Activated naive CD4-positive, alpha-beta T cell treated with anti-CD3 and anti-CD28 coated beads, Interleukin-2, amount 10 ng/mL, durations not matched to agents 5 hours and 36 hours (primary cell): ENCODE data around the gene DSC2. TPM values are rescaled to one million over a fixed set of nuclear protein-coding genes. Genes with fewer than 3 reads are reported as not detected.

Experiments
- total RNA-seq, 2 experiments: library from RNA; stranded (reverse); gene quantifications; one replicate each; pipeline ENCODE4 v1.2.3, GENCODE V29; 2021

Gene DSC2
- not detected for total RNA-seq

DNA sequence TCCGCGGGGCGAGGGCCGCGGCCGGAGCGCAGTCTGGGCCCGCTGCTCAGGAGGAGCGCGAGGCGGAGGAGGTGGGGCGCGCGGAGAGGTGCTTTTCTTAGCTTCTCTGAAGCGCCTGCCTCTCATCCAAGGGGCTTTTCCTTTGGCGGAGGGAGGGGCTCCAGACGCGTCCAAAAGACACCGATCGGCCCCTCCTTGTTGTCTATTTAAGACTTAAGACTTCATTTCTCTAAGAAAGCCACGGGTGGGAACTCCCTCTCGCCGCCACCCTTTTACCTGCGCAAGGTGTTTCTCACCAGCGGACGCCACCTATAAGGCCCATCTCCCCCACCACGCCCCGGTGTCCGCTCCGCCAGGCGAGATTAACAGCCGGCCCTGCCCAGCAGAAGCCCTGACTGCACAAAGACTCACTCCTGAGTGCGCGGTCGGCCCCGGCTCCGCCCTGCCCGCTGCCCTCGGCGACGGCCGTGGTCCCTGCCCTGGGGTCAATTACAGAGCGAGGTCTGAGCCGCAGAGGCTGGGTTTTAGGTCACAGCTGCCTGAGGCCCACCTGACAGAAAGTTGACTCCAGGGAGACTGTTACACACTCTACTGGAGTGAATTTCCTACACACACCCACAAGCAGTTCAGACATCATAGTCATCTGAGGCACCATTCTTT, at the start of gene DSC2:
Gene DSC2, minus strand, starts transcription at position 397 of the 660 bp plus-strand sequence. CDS start 450 bp downstream, outside the sequence.

DNA sequence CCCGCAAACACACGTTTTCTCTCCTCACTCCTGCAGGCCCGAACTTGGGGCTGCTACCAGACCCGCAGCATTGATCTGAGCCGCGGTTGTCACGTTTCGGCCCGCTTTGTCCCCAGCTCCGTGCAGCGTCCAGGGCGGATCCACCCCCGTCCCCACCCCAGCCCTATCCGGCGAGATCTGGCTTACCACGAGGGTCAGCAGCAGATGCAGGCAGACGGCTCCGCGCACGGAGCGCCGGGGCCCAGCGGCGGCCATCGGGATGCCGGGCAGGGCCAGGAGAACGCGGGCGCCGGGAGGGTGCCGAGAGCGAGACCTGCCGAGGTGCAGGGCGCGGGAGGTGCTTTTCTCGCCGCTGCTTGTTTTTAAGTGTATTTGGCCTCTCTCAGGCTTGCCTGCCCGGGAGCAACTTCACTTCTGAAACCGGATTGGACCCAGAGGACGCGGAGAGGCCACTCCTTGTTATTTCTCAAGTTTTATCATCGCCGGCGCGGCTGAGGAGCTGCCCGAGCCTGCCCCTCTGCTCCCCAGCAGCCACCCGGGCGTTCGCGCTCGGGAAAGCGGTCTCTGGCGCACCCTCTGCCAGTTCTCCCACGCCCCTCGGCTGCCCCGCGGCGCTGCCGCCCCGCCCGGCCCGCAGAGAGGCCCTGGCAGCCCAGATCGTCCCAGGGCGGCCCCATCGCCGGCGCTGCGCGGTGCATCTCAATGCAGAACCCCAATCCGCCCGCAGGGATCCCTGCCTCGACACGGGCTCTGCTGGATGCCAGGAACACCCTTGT, 59.6 kb downstream of the DSC2 start, which contains the start of gene DSC3:
Gene DSC3, minus strand, starts transcription at position 337 of the 776 bp plus-strand sequence. Its CDS starts 82 bp downstream, at position 255.

Other genes starting within 250 kb of the DSC2 start
- not detected for gene DSC3, start 59.7 kb downstream of the DSC2 start, total RNA-seq
- under 1 TPM; 0.55 to 0.63 TPM for gene DSC1, start 60.4 kb upstream of the DSC2 start, total RNA-seq
- not detected for gene DSG1, start 215.7 kb upstream of the DSC2 start, total RNA-seq